SK-N-MC (cell line): ENCODE data around the gene CCL4L2.
"Not testable (repeated sequence)": the region's sequence is repeated elsewhere in the genome, so short reads cannot be mapped to it uniquely, and the experiment has no call there.

Experiments used
- DNase-seq: peaks from one replicate; pipeline ENCODE4 v3.0.0-alpha.2; 2011; ENCODE audit warnings: low read depth, low spot score
- H3K27ac ChIP-seq: fragments of 200-600 bp; sonication (generic); 2 replicates; pipeline ENCODE4 v1.5.1; 2016; ENCODE audit warnings: mixed run types
- H3K36me3 ChIP-seq: fragments of 200-600 bp; sonication (generic); 2 replicates; pipeline ENCODE4 v1.6.1; 2017; ENCODE audit warnings: antibody characterized with exemption, low read length, mixed read lengths; ENCODE audit not compliant: insufficient read depth
- H3K4me3 ChIP-seq: fragments of 200-600 bp; sonication (generic); 2 replicates; pipeline ENCODE4 v1.5.1; 2016
- H3K9ac ChIP-seq: fragments of 200-600 bp; sonication (generic); 2 replicates; pipeline ENCODE4 v1.8.0; 2017; ENCODE audit warnings: mixed run types, mixed read lengths; ENCODE audit not compliant: insufficient read length
- H3K9me3 ChIP-seq: fragments of 200-600 bp; sonication (generic); 2 replicates; pipeline ENCODE4 v1.6.1; 2017; ENCODE audit warnings: low read depth, mild to moderate bottlenecking, antibody characterized with exemption, low read length, moderate library complexity, mixed read lengths
- EZH2 ChIP-seq: fragments of 200-600 bp; sonication (generic); IDR thresholded peaks from one replicate; pipeline ENCODE4 v1.6.1; 2017; ENCODE audit warnings: antibody characterized with exemption
- FOXP2 ChIP-seq: optimal IDR thresholded peaks from 2 replicates; pipeline ENCODE3; 2011; ENCODE audit warnings: mild to moderate bottlenecking, moderate library complexity; ENCODE audit not compliant: insufficient read depth; ENCODE audit errors: extremely low read length, control extremely low read depth
- POLR2AphosphoS5 ChIP-seq: IDR thresholded peaks from 2 replicates; pipeline ENCODE4 v1.6.1; 2012; ENCODE audit warnings: mild to moderate bottlenecking, low read depth, low read length, borderline replicate concordance

Gene CCL4L2

GRCh38 chr17:36198831-36199465, 11.9 kb upstream of the CCL4L2 start:
- Histone ChIP-seq H3K36me3 (no peaks in the 10 kb centered on the region), H3K4me3 (no peak overlapping the region), H3K9me3 (no peaks in the 10 kb centered on the region), H3K9ac (no peak overlapping the region), H3K27ac (no peak overlapping the region)
- TF ChIP-seq FOXP2 (no peak), POLR2AphosphoS5 (no peak), EZH2 (no peak)
- DNase-seq, result no peak

DNA sequence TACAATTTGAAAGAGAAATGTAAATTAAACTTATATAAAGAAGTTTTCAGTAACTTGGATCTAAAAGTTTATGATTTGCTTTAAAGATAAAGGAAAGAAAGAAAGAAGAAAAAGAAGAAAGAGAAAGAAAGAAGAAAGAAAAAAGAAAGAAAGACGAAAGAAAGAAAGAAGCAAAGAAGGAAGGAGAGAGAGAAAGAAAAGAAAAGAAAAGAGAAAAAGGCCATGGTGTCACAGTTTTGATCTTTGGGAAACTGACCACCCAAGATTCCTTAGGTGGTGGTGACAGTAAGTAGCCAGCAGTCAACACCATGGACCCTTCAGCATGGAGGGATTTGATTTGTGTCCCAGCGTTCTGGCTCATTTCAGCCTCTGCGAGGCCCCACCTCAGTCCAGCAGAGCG, 9.8 kb upstream of the CCL4L2 start:
- H3K36me3 ChIP-seq, H3K9me3 ChIP-seq, H3K9ac ChIP-seq, DNase-seq, H3K27ac ChIP-seq, H3K4me3 ChIP-seq: not testable (repeated sequence)

GRCh38 chr17:36201506-36201905, 9.4 kb upstream of the CCL4L2 start:
- H3K27ac ChIP-seq, H3K9ac ChIP-seq: not testable (repeated sequence)

DNA sequence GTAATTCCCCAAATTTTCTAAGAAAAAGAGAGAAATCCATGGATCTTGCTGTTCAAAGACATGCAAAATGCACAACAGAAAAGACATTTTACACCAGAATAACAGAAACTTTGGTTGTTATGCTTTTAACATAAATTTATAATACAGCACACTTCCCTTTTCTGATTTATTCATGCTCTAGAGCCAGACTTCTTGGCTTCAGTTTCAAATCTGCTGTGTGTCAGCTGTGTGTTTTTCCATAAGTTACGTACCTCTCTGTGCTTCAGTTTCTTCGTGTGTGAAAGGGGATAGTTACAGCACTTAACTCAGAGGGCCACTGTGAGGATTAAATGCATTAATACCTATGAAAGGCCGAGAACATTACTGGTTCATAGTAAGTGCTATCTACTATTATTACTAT, 7.5 kb upstream of the CCL4L2 start:
- no peaks in the 10 kb centered on the region for H3K36me3 ChIP-seq
- H3K9me3 ChIP-seq, result no peaks in the 10 kb centered on the region
- no peak overlapping the region for H3K9ac ChIP-seq
- DNase-seq, result no peak
- TF ChIP-seq FOXP2, result no peak
- no peak overlapping the region for H3K4me3 ChIP-seq
- no peak overlapping the region for H3K27ac ChIP-seq

More at GRCh38 chr17:36201506-36201905, 9.4 kb upstream of the CCL4L2 start:
- H3K4me3 ChIP-seq, H3K36me3 ChIP-seq, H3K9me3 ChIP-seq, DNase-seq: not testable (repeated sequence)

DNA sequence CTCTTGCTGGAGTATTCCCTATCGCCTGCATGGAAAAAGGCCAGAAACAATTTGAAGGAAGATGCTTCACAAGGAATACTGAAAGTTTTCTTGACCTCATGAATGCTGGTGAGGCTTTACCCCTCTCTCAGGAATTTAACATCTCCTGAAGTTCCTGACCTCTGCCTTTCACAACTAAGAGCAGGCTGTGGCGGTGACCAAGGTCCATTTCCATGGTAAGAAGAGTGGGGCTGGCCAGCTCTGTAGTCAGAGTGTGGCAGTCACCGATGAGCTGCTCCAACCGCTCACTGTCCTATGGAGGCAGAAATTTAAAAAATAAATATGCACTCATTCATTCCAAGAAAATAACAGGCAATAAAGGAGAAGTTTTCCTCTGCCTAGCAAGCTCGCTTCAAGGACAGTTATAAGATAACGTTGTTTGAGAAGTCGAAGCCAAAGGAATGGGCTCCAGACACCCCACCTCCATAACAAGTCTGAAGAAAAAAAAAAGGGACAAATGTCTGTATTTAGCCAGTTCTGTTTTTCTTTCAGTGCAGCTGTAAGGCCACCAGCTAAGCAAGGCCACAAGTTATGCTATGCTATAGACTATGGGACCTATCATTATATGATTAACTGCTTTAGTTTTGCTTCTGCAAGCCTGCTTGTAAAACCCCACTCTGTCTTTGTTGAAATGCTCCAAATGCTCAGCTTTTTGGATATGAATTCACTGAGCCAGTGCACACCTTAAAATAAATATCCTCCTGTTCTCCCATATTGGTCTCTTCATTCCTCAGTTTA, 6.0 kb upstream of the CCL4L2 start:
- no peak for TF ChIP-seq EZH2
- Histone ChIP-seq H3K9ac (no peak overlapping the region), H3K36me3 (no peaks in the 10 kb centered on the region), H3K9me3 (no peaks in the 10 kb centered on the region), H3K27ac (no peak overlapping the region), H3K4me3 (no peak overlapping the region)
- DNase-seq, result no peak

DNA sequence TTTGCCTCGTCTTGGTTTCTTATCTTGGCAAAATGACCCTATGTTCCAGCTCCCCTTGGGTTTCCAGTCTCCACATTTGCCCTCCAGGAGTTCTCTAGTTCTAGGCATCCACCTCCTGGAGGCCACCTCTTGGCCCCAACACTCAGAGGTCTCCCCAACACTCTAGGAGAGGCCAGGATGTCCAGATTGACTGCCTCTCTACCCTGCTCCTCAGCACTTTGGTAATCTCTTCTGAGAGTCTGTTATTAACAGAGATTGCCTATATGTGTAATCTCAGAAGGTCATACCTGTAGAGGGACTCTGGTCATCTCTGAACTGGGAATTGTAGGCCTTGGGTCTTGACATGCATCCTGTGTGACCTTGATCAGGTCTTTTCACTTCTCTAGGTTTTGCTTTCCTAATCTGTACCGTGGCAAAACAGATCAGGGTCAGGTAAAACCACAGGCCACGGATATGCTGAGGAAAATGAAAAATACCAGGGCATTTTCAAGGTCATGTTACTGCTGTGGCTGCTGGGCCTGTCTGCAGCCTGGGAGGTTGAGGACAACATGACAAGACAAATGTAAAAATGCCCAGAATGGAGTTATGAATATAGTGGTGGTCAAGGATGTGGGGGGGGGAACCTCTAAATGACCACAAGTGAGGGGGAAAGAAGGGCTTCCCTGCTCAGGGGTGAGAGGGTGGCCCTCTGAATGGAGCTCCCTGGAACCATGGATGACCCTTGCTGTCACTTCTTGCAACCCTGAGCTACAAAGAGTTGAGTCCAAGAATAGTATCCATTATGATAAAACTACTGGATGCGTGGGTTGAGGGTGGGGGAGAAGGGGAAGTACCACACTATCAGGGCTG, 5.0 kb upstream of the CCL4L2 start:
- DNase-seq, result no peak
- no peaks in the 10 kb centered on the region for H3K36me3 ChIP-seq
- H3K9ac ChIP-seq, result no peak overlapping the region
- TF ChIP-seq FOXP2 (no peak), EZH2 (no peak), POLR2AphosphoS5 (no peak)
- H3K9me3 ChIP-seq, result no peaks in the 10 kb centered on the region
- no peak overlapping the region for H3K27ac ChIP-seq
- H3K4me3 ChIP-seq, result no peak overlapping the region

DNA sequence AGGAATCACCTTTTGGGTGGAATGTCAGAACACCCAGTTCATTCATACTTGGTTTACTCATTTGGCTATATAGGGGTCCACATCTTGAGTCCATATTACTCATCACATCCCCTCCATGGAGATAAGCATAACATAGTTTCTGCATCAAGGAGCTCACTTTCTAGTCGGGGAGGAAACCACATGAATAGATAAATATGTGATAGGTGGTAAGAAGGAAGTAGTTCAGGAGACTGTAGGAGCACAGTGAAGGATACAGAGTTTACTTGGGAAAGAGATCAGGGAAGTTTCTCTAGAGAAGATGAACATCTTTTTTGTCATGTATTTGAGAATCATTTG, 4.4 kb upstream of the CCL4L2 start:
- H3K27ac ChIP-seq, H3K9me3 ChIP-seq, H3K36me3 ChIP-seq, H3K9ac ChIP-seq, H3K4me3 ChIP-seq, DNase-seq: not testable (repeated sequence)

DNA sequence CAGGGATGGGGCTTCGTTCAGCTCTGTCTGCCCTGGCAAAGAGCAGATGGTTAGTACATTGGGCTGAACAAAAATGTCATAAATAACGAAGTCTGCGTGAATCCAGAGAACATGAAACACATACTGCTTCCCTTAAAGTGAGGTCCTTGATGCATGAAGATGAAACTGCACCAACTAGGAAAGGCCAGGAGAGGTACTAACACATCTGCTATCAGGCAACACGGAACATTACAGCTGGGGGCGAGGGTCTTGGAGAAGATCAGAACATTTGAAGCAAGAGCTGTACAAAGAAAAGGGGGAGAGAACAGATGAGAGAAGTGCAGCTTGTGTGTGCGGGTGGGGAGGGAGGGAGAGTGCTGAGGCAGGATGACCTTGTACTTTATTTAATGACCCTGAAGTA, 3.5 kb upstream of the CCL4L2 start:
- not testable (repeated sequence) for H3K9ac ChIP-seq, H3K4me3 ChIP-seq, H3K9me3 ChIP-seq, H3K27ac ChIP-seq, H3K36me3 ChIP-seq, DNase-seq

- TF ChIP-seq POLR2AphosphoS5, result no peak
- no peak for TF ChIP-seq FOXP2
- no peak for TF ChIP-seq EZH2
- no peak overlapping the region for H3K27ac ChIP-seq
- no peak overlapping the region for H3K9ac ChIP-seq
- H3K36me3 ChIP-seq, result no peaks in the 10 kb centered on the region
- no peaks in the 10 kb centered on the region for H3K9me3 ChIP-seq
- DNase-seq, result no peak
- no peak overlapping the region for H3K4me3 ChIP-seq
These were observed 1.3 kb upstream of the CCL4L2 start for GRCh38 chr17:36209575-36209974.

DNA sequence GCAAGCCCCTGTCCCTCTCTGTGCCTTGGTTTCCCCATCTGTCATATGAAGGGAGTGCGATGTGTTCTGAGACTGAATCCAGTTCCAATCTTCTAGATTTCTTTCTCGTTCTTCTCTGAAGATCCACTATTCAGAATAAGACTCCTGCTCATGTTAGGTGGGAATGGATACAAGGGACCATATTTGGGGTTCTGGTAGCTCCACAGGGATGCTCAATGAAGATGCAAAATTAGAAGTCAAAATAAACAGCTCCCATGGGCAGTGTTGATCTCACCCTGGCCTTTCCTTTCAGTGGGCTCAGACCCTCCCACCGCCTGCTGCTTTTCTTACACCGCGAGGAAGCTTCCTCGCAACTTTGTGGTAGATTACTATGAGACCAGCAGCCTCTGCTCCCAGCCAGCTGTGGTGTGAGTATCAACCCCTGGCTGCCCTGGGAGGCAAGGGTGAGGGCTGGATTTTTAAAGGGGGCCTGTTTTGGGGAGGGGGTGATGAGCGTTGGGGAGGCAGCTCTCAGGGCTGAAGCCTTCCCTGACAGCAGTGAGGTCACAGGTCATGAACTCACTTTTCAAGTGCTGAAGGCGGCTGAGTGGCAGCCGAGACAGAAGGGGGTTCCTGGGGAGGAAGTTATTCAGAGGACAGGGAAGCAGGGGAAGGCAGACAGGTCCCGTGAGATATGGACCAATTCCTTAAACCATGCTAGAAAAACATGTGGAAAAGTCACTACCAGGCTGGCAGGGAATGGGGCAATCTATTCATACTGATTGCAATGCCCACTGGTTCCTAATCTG, 815 bp downstream of the CCL4L2 start:
- DNase-seq, H3K9me3 ChIP-seq, H3K27ac ChIP-seq, H3K4me3 ChIP-seq, H3K36me3 ChIP-seq, H3K9ac ChIP-seq: not testable (repeated sequence)
